H9 (cell line): Measurements from ENCODE around the gene BACE2. TPM values are rescaled to one million over a fixed set of nuclear protein-coding genes. Genes with fewer than 3 reads are reported as not detected.
"Not testable (repeated sequence)": the region's sequence is repeated elsewhere in the genome, so short reads cannot be mapped to it uniquely, and the experiment has no call there.

Experiments used
- DNase-seq: peaks from one replicate; pipeline ENCODE4 v3.0.0-alpha.2; 2017
- H2AFZ ChIP-seq: one replicate; pipeline ENCODE4 v1.6.1; 2013; ENCODE audit warnings: mild to moderate bottlenecking, low read length, control low read depth, moderate library complexity
- H2AK5ac ChIP-seq: 2 replicates; pipeline ENCODE4 v1.6.1; 2013; ENCODE audit warnings: low read length, control low read depth, mixed read lengths; ENCODE audit not compliant: insufficient read length
- H2BK120ac ChIP-seq: one replicate; pipeline ENCODE4 v1.6.1; 2013; ENCODE audit warnings: low read depth, mild to moderate bottlenecking, low read length, control low read depth, inconsistent platforms; ENCODE audit not compliant: poor library complexity, severe bottlenecking
- H2BK12ac ChIP-seq: 2 replicates; pipeline ENCODE4 v1.6.1; 2013; ENCODE audit warnings: low read length, control low read depth, mixed read lengths, low read depth; ENCODE audit not compliant: insufficient read length
- H2BK15ac ChIP-seq: 2 replicates; pipeline ENCODE4 v1.6.1; 2013; ENCODE audit warnings: low read depth, low read length, control low read depth
- H2BK20ac ChIP-seq: one replicate; pipeline ENCODE4 v1.6.1; 2013; ENCODE audit warnings: low read depth, mild to moderate bottlenecking, low read length, control low read depth, inconsistent platforms; ENCODE audit not compliant: poor library complexity, severe bottlenecking
- H2BK5ac ChIP-seq: 2 replicates; pipeline ENCODE4 v1.6.1; 2013; ENCODE audit warnings: low read length, control low read depth, mixed read lengths; ENCODE audit not compliant: insufficient read length
- H3K14ac ChIP-seq: 2 replicates; pipeline ENCODE4 v1.6.1; 2013; ENCODE audit warnings: low read length, control low read depth; ENCODE audit not compliant: insufficient read depth
- H3K18ac ChIP-seq: 2 replicates; pipeline ENCODE4 v1.6.1; 2013; ENCODE audit warnings: low read depth, mild to moderate bottlenecking, mixed read lengths, low read length, control low read depth; ENCODE audit not compliant: insufficient read length
- H3K23ac ChIP-seq: 2 replicates; pipeline ENCODE4 v1.6.1; 2013; ENCODE audit warnings: low read length, control low read depth, mixed read lengths, low read depth; ENCODE audit not compliant: insufficient read length
- H3K23me2 ChIP-seq: 2 replicates; pipeline ENCODE4 v1.6.1; 2013; ENCODE audit warnings: low read depth, mild to moderate bottlenecking, mixed read lengths, low read length, control low read depth; ENCODE audit not compliant: insufficient read length, poor library complexity, severe bottlenecking
- H3K27ac ChIP-seq: 2 replicates; pipeline ENCODE4 v1.5.1; 2013; ENCODE audit warnings: low read length, control low read depth, mixed read lengths, low read depth; ENCODE audit not compliant: insufficient read length
- H3K27me3 ChIP-seq: 2 replicates; pipeline ENCODE4 v1.6.1; 2013; ENCODE audit warnings: low read length, control low read depth, inconsistent platforms; ENCODE audit not compliant: insufficient read depth
- H3K4ac ChIP-seq: 2 replicates; pipeline ENCODE4 v1.6.1; 2013; ENCODE audit warnings: low read depth, mild to moderate bottlenecking, control low read depth, inconsistent platforms, low read length, moderate library complexity
- H3K4me1 ChIP-seq: 2 replicates; pipeline ENCODE4 v1.6.1; 2013; ENCODE audit warnings: low read length, control low read depth, inconsistent platforms; ENCODE audit not compliant: insufficient read depth
- H3K4me2 ChIP-seq: 2 replicates; pipeline ENCODE4 v1.6.1; 2013; ENCODE audit warnings: low read length, control low read depth, mixed read lengths; ENCODE audit not compliant: insufficient read length, insufficient read depth
- H3K56ac ChIP-seq: 2 replicates; pipeline ENCODE4 v1.6.1; 2013; ENCODE audit warnings: low read depth, mild to moderate bottlenecking, mixed read lengths, low read length, control low read depth; ENCODE audit not compliant: insufficient read length
- H3K79me1 ChIP-seq: 2 replicates; pipeline ENCODE4 v1.6.1; 2013; ENCODE audit warnings: low read depth, mild to moderate bottlenecking, moderate library complexity, low read length, control low read depth, inconsistent platforms; ENCODE audit not compliant: insufficient read depth, poor library complexity, severe bottlenecking
- H3K79me2 ChIP-seq: 2 replicates; pipeline ENCODE4 v1.6.1; 2013; ENCODE audit warnings: low read length, control low read depth, inconsistent platforms; ENCODE audit not compliant: insufficient read depth
- H3K9ac ChIP-seq: 2 replicates; pipeline ENCODE4 v1.6.1; 2013; ENCODE audit warnings: low read length, control low read depth, mixed read lengths; ENCODE audit not compliant: insufficient read length; ENCODE audit errors: extremely low read depth
- H3K9me3 ChIP-seq: one replicate; pipeline ENCODE4 v1.6.1; 2013; ENCODE audit warnings: low read depth, low read length, inconsistent platforms; ENCODE audit not compliant: control insufficient read depth
- H3T11ph ChIP-seq: one replicate; pipeline ENCODE4 v1.6.1; 2013; ENCODE audit warnings: mild to moderate bottlenecking, low read length, control low read depth, inconsistent platforms
- H4K20me1 ChIP-seq: one replicate; pipeline ENCODE4 v1.6.1; 2013; ENCODE audit not compliant: control insufficient read depth, insufficient read length, insufficient read depth
- H4K5ac ChIP-seq: 2 replicates; pipeline ENCODE4 v1.6.1; 2013; ENCODE audit warnings: low read depth, mild to moderate bottlenecking, mixed read lengths, low read length, control low read depth; ENCODE audit not compliant: insufficient read length
- H4K8ac ChIP-seq: replicated peaks from 2 replicates; pipeline ENCODE4 v1.6.1; 2013; ENCODE audit warnings: low read length, control low read depth, mixed read lengths, low read depth; ENCODE audit not compliant: insufficient read length
- H4K91ac ChIP-seq: 2 replicates; pipeline ENCODE4 v1.6.1; 2013; ENCODE audit warnings: low read depth, mild to moderate bottlenecking, moderate library complexity, mixed read lengths, low read length, control low read depth; ENCODE audit not compliant: insufficient read length
- H3K27ac Mint-ChIP-seq, 3 experiments: 2 replicates in 2 of 3; 3 replicates in 1 of 3; pipeline ENCODE4 v1.8.0; 2020 to 2021; ENCODE audit warnings: mixed read lengths in 3 of 3, mild to moderate bottlenecking in 1 of 3, moderate library complexity in 1 of 3
- H3K27me3 Mint-ChIP-seq: 2 replicates; pipeline ENCODE4 v1.8.0; 2021; ENCODE audit warnings: low read depth, mild to moderate bottlenecking, moderate library complexity, mixed read lengths
- H3K36me3 Mint-ChIP-seq, 3 experiments: 2 replicates in 2 of 3; 3 replicates in 1 of 3; pipeline ENCODE4 v1.8.0; 2020 to 2021; ENCODE audit warnings: low read depth in 3 of 3, mixed read lengths in 3 of 3; ENCODE audit not compliant: insufficient read depth in 1 of 3
- H3K4me1 Mint-ChIP-seq, 2 experiments: 2 replicates each; pipeline ENCODE4 v1.8.0; 2020; ENCODE audit warnings: mixed read lengths in 2 of 2
- H3K4me3 Mint-ChIP-seq, 2 experiments: 2 replicates in 1 of 2; 3 replicates in 1 of 2; pipeline ENCODE4 v1.8.0; 2020 to 2021; ENCODE audit warnings: mild to moderate bottlenecking in 2 of 2, mixed read lengths in 2 of 2, moderate library complexity in 1 of 2
- H3K9me3 Mint-ChIP-seq, 2 experiments: 2 replicates in 1 of 2; 3 replicates in 1 of 2; pipeline ENCODE4 v1.8.0; 2020; ENCODE audit warnings: mild to moderate bottlenecking in 2 of 2, mixed read lengths in 2 of 2, moderate library complexity in 1 of 2
- WGBS: extraction: QIAGEN DNeasy Blood & Tissue Kit; methylation state at CpG from one replicate; pipeline ENCODE4 v1.1.7; 2013; ENCODE audit warnings: missing lambda C conversion rate, low lambda C conversion rate, mixed read lengths; ENCODE audit not compliant: insufficient read length; ENCODE audit errors: extremely low coverage; 5-methylcytosine and 5-hydroxymethylcytosine counted together
- total RNA-seq: library from RNA; stranded (reverse); gene quantifications from 2 replicates; pipeline ENCODE4 v1.2.1, GENCODE V29; 2021
- TF ChIP-seq, protein P1 (sequence below): fragments of 200-600 bp; sonication (generic); conservative IDR thresholded peaks from 3 replicates; pipeline ENCODE4 v1.8.0; 2021; ENCODE audit warnings: antibody characterized with exemption, mild to moderate bottlenecking

Gene BACE2
- total RNA-seq, 1 experiment from 2014 or later: 8.0 TPM

DNA sequence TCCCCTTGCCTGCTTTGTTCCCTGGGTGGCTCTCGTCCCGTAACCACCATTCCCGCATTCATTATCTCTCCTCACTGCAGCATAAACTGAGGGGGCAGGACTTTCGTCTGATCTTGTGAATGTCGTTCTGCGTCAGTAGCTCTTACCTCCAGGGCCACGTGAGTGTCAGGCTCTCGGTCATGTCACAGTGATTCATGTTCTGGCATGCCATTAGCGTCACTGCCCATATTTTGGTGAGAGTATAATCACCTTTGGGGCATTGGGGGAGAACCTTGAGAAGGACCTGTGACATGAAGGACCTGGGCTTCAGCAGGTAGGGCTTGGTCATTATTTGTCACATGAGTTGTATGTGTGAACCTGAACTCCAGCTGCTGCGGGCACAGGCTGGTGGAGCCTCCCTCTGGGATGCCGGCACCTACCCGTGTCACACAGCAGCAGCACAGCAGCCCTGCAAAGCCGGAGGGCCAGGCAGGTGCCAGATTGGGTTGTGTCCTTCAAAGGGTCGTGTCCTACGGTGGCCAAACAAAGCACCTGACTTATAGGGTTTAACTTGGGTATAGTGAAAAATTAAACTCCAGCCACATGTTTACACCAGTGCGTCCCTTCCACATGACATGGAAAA lies 68.5 kb downstream of the BACE2 start:
- Histone ChIP-seq H3K79me1 (no peaks in the 10 kb centered on the region), H2BK5ac (no peak overlapping the region), H2AFZ (no peak overlapping the region), H2BK12ac (no peak overlapping the region), H4K20me1 (no peaks in the 10 kb centered on the region), H2BK20ac (no peak overlapping the region), H4K8ac (no peak overlapping the region), H3K9ac (no peak overlapping the region), H3K4me1 (no peaks in the 10 kb centered on the region), H2BK120ac (no peak overlapping the region), H3K79me2 (no peaks in the 10 kb centered on the region), H3K56ac (no peak overlapping the region), H3K14ac (no peak overlapping the region; the same call in 1 of the 2 replicates), H3K4me2 (no peak overlapping the region), H3K23me2 (no peaks in the 10 kb centered on the region), H3K9me3 (no peaks in the 10 kb centered on the region), H3K4ac (no peak overlapping the region), H3K27me3 (no peaks in the 10 kb centered on the region), H3K18ac (no peak overlapping the region), H2BK15ac (no peak overlapping the region), H2AK5ac (no peak overlapping the region), H4K91ac (no peak overlapping the region), H3K27ac (no peak overlapping the region), H3K23ac (no peak overlapping the region), H4K5ac (no peak overlapping the region), H3T11ph (no peak overlapping the region)
- Mint-ChIP-seq H3K27ac (no peak overlapping the region), H3K4me3 (no peak overlapping the region), H3K36me3 (peaks cover 1 to 8% (median 7%) of the 10 kb centered on the region in 3 experiments), H3K4me1 (peaks cover 6 to 9% of the 10 kb centered on the region in 2 experiments), H3K9me3 (no peaks in the 10 kb centered on the region; a peak in 1 of 5 replicates), H3K27me3 (no peaks in the 10 kb centered on the region; the same call in 1 of the 2 replicates)
- no peak for DNase-seq
- WGBS: no CpG with 5 or more reads among the region's 16 CpGs
- TF ChIP-seq, protein P1, sequence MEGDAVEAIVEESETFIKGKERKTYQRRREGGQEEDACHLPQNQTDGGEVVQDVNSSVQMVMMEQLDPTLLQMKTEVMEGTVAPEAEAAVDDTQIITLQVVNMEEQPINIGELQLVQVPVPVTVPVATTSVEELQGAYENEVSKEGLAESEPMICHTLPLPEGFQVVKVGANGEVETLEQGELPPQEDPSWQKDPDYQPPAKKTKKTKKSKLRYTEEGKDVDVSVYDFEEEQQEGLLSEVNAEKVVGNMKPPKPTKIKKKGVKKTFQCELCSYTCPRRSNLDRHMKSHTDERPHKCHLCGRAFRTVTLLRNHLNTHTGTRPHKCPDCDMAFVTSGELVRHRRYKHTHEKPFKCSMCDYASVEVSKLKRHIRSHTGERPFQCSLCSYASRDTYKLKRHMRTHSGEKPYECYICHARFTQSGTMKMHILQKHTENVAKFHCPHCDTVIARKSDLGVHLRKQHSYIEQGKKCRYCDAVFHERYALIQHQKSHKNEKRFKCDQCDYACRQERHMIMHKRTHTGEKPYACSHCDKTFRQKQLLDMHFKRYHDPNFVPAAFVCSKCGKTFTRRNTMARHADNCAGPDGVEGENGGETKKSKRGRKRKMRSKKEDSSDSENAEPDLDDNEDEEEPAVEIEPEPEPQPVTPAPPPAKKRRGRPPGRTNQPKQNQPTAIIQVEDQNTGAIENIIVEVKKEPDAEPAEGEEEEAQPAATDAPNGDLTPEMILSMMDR: no peak

DNA sequence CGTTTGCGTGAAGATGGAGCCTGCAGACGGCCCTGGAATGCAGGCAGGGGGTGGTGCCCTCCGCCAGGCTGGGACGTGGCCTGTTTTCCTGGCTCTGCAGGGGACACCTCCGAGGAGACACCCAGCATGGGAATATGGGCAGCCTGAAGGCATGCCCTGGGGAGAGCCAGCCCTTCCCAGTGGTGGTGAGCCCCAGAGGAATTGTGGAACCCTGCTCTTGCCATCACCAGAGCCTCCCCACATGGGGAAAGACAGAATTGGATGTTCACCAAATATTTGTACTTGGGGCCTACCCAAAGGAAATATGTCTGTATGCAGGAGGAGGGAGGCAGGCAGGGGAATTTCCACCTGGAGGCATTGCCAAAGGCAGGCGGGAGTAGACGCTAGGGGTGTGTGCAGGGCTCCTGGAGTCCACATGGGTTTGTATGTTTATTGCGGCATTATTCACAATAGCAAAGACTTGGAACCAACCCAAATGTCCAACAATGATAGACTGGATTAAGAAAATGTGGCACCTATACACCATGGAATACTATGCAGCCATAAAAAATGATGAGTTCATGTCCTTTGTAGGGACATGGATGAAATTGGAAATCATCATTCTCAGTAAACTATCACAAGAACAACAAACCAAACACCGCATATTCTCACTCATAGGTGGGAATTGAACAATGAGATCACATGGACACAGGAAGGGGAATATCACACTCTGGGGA lies 70.3 kb downstream of the BACE2 start:
- not testable (repeated sequence) for DNase-seq
- WGBS: no CpG with 5 or more reads among the region's 10 CpGs

More for the DNA sequence above, 70.3 kb downstream of the BACE2 start:
- not testable (repeated sequence) for H2BK120ac ChIP-seq, H3K4me3 Mint-ChIP-seq, H3K4ac ChIP-seq, H2BK15ac ChIP-seq, H2BK5ac ChIP-seq, H3K9me3 ChIP-seq, H4K5ac ChIP-seq, H3K56ac ChIP-seq, H2AFZ ChIP-seq, H3K9me3 Mint-ChIP-seq, H3K27me3 ChIP-seq, H3K36me3 Mint-ChIP-seq, H3K9ac ChIP-seq, H3K4me1 ChIP-seq, H3K23ac ChIP-seq, H3K27ac Mint-ChIP-seq, H2AK5ac ChIP-seq, H3K79me1 ChIP-seq, H3K14ac ChIP-seq, H3K18ac ChIP-seq, H3K23me2 ChIP-seq, H3K27ac ChIP-seq, H3T11ph ChIP-seq, H3K4me1 Mint-ChIP-seq, H3K79me2 ChIP-seq, H2BK12ac ChIP-seq, H3K27me3 Mint-ChIP-seq, H4K91ac ChIP-seq, H3K4me2 ChIP-seq, H2BK20ac ChIP-seq, H4K8ac ChIP-seq, H4K20me1 ChIP-seq
